ENCODE results near the gene C1orf198. TPM values are rescaled to one million over a fixed set of nuclear protein-coding genes. Genes with fewer than 3 reads are reported as not detected.

C1orf198 gene
- total RNA-seq, 1 donor from 2014 or later: 22.2 TPM

DNA sequence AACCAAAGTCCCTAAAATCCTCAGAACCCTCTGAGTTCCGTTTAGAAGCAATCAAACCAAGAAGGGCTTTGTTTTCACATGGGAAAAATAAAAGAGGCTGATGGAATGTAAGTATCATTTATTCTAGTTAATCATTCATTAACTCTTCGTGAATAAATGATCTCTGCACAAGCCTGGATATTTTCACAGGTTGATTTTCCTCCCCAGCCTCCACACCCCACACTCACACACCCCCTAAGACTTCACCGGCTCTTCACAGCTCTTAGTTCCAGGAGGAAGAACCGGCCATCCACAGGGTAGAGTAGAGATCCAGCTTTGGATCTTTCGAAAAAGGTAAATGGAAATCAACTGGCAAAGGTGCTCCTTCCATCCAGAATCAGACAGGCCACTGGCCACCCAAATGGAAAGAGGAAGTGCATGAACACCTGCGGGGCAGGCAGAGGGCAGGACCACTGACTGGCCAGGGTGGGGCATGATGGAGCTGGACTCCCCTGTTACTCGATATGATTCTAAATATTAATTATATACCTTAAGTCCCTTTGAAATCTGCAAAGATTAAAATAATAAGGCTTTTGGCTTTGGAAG is 10.0 kb downstream of the C1orf198 start:
- no peak for DNase-seq (ENCODE audit: low spot score)
- H3K27ac Mint-ChIP-seq (ENCODE audit: unreplicated experiment): no peak overlapping the region
- H3K36me3 Mint-ChIP-seq (ENCODE audit: low read depth, unreplicated experiment): peaks cover 10% of the 10 kb centered on the region
- peaks cover 6% of the 10 kb centered on the region for H3K27me3 Mint-ChIP-seq (ENCODE audit: unreplicated experiment)
- H3K9me3 Mint-ChIP-seq (ENCODE audit: unreplicated experiment): no peaks in the 10 kb centered on the region
- peaks cover 16% of the 10 kb centered on the region for H3K4me1 Mint-ChIP-seq (ENCODE audit: unreplicated experiment)
- no peak overlapping the region for H3K4me3 Mint-ChIP-seq (ENCODE audit: unreplicated experiment)
- TF ChIP-seq, protein P1, sequence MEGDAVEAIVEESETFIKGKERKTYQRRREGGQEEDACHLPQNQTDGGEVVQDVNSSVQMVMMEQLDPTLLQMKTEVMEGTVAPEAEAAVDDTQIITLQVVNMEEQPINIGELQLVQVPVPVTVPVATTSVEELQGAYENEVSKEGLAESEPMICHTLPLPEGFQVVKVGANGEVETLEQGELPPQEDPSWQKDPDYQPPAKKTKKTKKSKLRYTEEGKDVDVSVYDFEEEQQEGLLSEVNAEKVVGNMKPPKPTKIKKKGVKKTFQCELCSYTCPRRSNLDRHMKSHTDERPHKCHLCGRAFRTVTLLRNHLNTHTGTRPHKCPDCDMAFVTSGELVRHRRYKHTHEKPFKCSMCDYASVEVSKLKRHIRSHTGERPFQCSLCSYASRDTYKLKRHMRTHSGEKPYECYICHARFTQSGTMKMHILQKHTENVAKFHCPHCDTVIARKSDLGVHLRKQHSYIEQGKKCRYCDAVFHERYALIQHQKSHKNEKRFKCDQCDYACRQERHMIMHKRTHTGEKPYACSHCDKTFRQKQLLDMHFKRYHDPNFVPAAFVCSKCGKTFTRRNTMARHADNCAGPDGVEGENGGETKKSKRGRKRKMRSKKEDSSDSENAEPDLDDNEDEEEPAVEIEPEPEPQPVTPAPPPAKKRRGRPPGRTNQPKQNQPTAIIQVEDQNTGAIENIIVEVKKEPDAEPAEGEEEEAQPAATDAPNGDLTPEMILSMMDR (IDR thresholded peaks at IDR 0.05; ENCODE audit: unreplicated experiment): no peak

DNA sequence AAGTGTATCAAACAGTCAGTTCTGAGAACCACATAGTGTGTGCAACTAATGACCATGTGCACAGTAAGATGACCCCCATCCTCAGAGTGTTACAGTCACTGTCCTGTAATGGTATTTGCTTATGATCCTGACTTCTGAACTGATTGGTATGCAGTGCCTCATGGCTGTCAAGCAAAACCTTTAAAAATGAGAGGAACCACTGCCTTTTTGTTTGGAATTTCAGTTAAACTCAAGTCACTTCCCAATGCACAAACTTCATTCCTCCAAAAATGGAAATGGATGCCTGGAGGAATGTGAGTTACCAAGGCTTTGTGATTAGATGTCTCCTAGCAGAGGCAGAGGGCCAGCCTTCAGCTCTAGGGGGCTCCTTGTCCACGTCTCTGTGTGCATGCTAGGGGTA is 10.5 kb downstream of the C1orf198 start:
- H3K27ac Mint-ChIP-seq (ENCODE audit: unreplicated experiment): no peak overlapping the region
- DNase-seq (ENCODE audit: low spot score): no peak
- peaks cover 6% of the 10 kb centered on the region for H3K27me3 Mint-ChIP-seq (ENCODE audit: unreplicated experiment)
- TF ChIP-seq, protein P1 (IDR thresholded peaks at IDR 0.05; ENCODE audit: unreplicated experiment): no peak
- H3K4me3 Mint-ChIP-seq (ENCODE audit: unreplicated experiment): no peak overlapping the region
- H3K9me3 Mint-ChIP-seq (ENCODE audit: unreplicated experiment): no peaks in the 10 kb centered on the region
- peaks cover 15% of the 10 kb centered on the region for H3K36me3 Mint-ChIP-seq (ENCODE audit: low read depth, unreplicated experiment)
- peaks cover 11% of the 10 kb centered on the region for H3K4me1 Mint-ChIP-seq (ENCODE audit: unreplicated experiment)

DNA sequence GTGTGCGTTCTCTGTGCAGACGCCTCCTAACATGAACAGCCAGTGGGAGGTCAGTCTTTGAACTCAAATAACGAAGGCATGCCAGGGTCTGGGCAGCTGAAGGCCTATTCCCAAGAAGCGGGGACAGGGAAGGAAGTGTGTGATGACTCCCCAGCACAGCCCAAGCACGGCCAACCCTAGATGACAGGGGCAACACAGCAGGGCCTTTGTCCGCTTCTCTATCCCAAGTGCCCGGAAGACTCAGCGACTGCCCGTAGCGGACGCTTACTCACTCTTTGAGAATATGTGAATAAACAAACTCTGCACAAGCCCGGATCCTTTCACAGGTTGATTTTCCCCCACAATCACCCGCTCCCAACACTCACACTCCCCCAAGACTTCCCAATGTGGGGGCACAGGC is 11.2 kb downstream of the C1orf198 start:
- Mint-ChIP-seq H3K4me1 (ENCODE audit: unreplicated experiment) (peaks cover 5% of the 10 kb centered on the region), H3K36me3 (ENCODE audit: low read depth, unreplicated experiment) (peaks cover 19% of the 10 kb centered on the region), H3K9me3 (ENCODE audit: unreplicated experiment) (no peaks in the 10 kb centered on the region), H3K27ac (ENCODE audit: unreplicated experiment) (no peak overlapping the region), H3K4me3 (ENCODE audit: unreplicated experiment) (no peak overlapping the region), H3K27me3 (ENCODE audit: unreplicated experiment) (peaks cover 6% of the 10 kb centered on the region)
- DNase-seq (ENCODE audit: low spot score): no peak
- TF ChIP-seq, protein P1 (IDR thresholded peaks at IDR 0.05; ENCODE audit: unreplicated experiment): no peak

GRCh38 chr1:230855886-230856285 is 12.4 kb downstream of the C1orf198 start:
- peaks cover 5% of the 10 kb centered on the region for H3K4me1 Mint-ChIP-seq (ENCODE audit: unreplicated experiment)
- no peak overlapping the region for H3K4me3 Mint-ChIP-seq (ENCODE audit: unreplicated experiment)
- DNase-seq (ENCODE audit: low spot score): no peak
- TF ChIP-seq, protein P1 (IDR thresholded peaks at IDR 0.05; ENCODE audit: unreplicated experiment): no peak
- no peak overlapping the region for H3K27ac Mint-ChIP-seq (ENCODE audit: unreplicated experiment)
- H3K36me3 Mint-ChIP-seq (ENCODE audit: low read depth, unreplicated experiment): peaks cover 19% of the 10 kb centered on the region
- peaks cover 6% of the 10 kb centered on the region for H3K27me3 Mint-ChIP-seq (ENCODE audit: unreplicated experiment)
- no peaks in the 10 kb centered on the region for H3K9me3 Mint-ChIP-seq (ENCODE audit: unreplicated experiment)

GRCh38 chr1:230854423-230854822 is 13.9 kb downstream of the C1orf198 start:
- H3K27me3 Mint-ChIP-seq (ENCODE audit: unreplicated experiment): peaks cover 10% of the 10 kb centered on the region
- DNase-seq (ENCODE audit: low spot score): no peak
- H3K9me3 Mint-ChIP-seq (ENCODE audit: unreplicated experiment): no peaks in the 10 kb centered on the region
- no peak overlapping the region for H3K4me3 Mint-ChIP-seq (ENCODE audit: unreplicated experiment)
- peaks cover 19% of the 10 kb centered on the region for H3K36me3 Mint-ChIP-seq (ENCODE audit: low read depth, unreplicated experiment)
- H3K4me1 Mint-ChIP-seq (ENCODE audit: unreplicated experiment): peaks cover 14% of the 10 kb centered on the region
- no peak overlapping the region for H3K27ac Mint-ChIP-seq (ENCODE audit: unreplicated experiment)
- TF ChIP-seq, protein P1 (IDR thresholded peaks at IDR 0.05; ENCODE audit: unreplicated experiment): no peak
